ELR (cell line): ENCODE results near the gene TCAP.
"Not testable (repeated sequence)": the region's sequence is repeated elsewhere in the genome, so short reads cannot be mapped to it uniquely, and the experiment has no call there.

Experiments
- DNase-seq: peaks from one replicate; pipeline ENCODE4 v3.0.0-alpha.2; 2015; ENCODE audit warnings: low read depth

The TCAP gene

GRCh38 chr17:39706383-39706782 lies 41.2 kb downstream of the TCAP start:
- DNase-seq, result no peak

- DNase-seq, result no peak
Observed at GRCh38 chr17:39706921-39707337, 41.8 kb downstream of the TCAP start.

GRCh38 chr17:39709319-39709997 lies 44.3 kb downstream of the TCAP start:
- DNase-seq, result no peak

GRCh38 chr17:39709998-39710964 lies 45.1 kb downstream of the TCAP start:
- no peak for DNase-seq

GRCh38 chr17:39711071-39711470 lies 45.9 kb downstream of the TCAP start:
- DNase-seq, result not testable (repeated sequence)

GRCh38 chr17:39711851-39712250 lies 46.7 kb downstream of the TCAP start:
- no peak for DNase-seq

GRCh38 chr17:39714234-39714633 lies 49.1 kb downstream of the TCAP start:
- no peak for DNase-seq

- no peak for DNase-seq
Observed at GRCh38 chr17:39715375-39716072, 50.4 kb downstream of the TCAP start.
